NT2/D1 (cell line): ENCODE measurements around the gene PRPF40B.

Experiments used
- DNase-seq: peaks from one replicate; pipeline ENCODE4 v3.0.0-alpha.2; 2011; ENCODE audit warnings: low read depth, low spot score
- H3K27me3 ChIP-seq: 2 replicates; pipeline ENCODE4 v1.6.0; 2011; ENCODE audit warnings: mild to moderate bottlenecking; ENCODE audit not compliant: insufficient read length, insufficient read depth
- H3K36me3 ChIP-seq: 2 replicates; pipeline ENCODE4 v1.6.1; 2011; ENCODE audit warnings: mild to moderate bottlenecking, low read length, mixed read lengths; ENCODE audit not compliant: insufficient read depth, insufficient read length
- H3K4me1 ChIP-seq: 2 replicates; pipeline ENCODE4 v1.5.1; 2011; ENCODE audit not compliant: insufficient read depth, insufficient read length
- H3K4me3 ChIP-seq: 2 replicates; pipeline ENCODE4 v1.5.1; 2011; ENCODE audit warnings: low read depth; ENCODE audit not compliant: insufficient read length
- H3K9ac ChIP-seq: 2 replicates; pipeline ENCODE4 v1.6.0; 2011; ENCODE audit warnings: low read depth; ENCODE audit not compliant: insufficient read length
- H3K9me3 ChIP-seq: 2 replicates; pipeline ENCODE4 v1.5.1; 2011; ENCODE audit warnings: mild to moderate bottlenecking, low read length; ENCODE audit not compliant: insufficient read depth
- SUZ12 ChIP-seq: IDR thresholded peaks from 2 replicates; pipeline ENCODE4 v1.6.1; 2011; ENCODE audit not compliant: insufficient read length, insufficient read depth; ENCODE audit errors: extremely low read depth
- YY1 ChIP-seq: IDR thresholded peaks from 2 replicates; pipeline ENCODE4 v1.6.1; 2011; ENCODE audit not compliant: insufficient read length, insufficient read depth
- ZNF274 ChIP-seq: IDR thresholded peaks from 2 replicates; pipeline ENCODE4 v1.6.1; 2011; ENCODE audit warnings: mild to moderate bottlenecking, low read depth, low read length

Gene PRPF40B

GRCh38 chr12:49647827-49648711 lies 24.7 kb downstream of the PRPF40B start:
- Histone ChIP-seq H3K27me3 (no peaks in the 10 kb centered on the region), H3K4me3 (no peak overlapping the region), H3K36me3 (peaks cover 99% of the 10 kb centered on the region), H3K4me1 (peaks cover 6% of the 10 kb centered on the region), H3K9me3 (no peaks in the 10 kb centered on the region), H3K9ac (no peak overlapping the region)
- TF ChIP-seq YY1 (no peak), ZNF274 (no peak), SUZ12 (no peak)
- no peak for DNase-seq

- H3K4me3 ChIP-seq = no peak overlapping the region
- no peak overlapping the region for H3K9ac ChIP-seq
- peaks cover 6% of the 10 kb centered on the region for H3K4me1 ChIP-seq
- peaks cover 99% of the 10 kb centered on the region for H3K36me3 ChIP-seq
- H3K27me3 ChIP-seq = no peaks in the 10 kb centered on the region
- H3K9me3 ChIP-seq = no peaks in the 10 kb centered on the region
- DNase-seq = no peak
- no peak for TF ChIP-seq SUZ12
- TF ChIP-seq ZNF274 = no peak
- no peak for TF ChIP-seq YY1
Observed at GRCh38 chr12:49648712-49649003, 25.3 kb downstream of the PRPF40B start.

- no peak for DNase-seq
- Histone ChIP-seq H3K9ac (no peak overlapping the region), H3K9me3 (no peaks in the 10 kb centered on the region), H3K36me3 (peaks cover 99% of the 10 kb centered on the region), H3K27me3 (no peaks in the 10 kb centered on the region), H3K4me1 (peaks cover 6% of the 10 kb centered on the region), H3K4me3 (no peak overlapping the region)
- TF ChIP-seq SUZ12 (no peak), YY1 (no peak), ZNF274 (no peak)
Observed at GRCh38 chr12:49649445-49649844, 26.1 kb downstream of the PRPF40B start.

- H3K4me3 ChIP-seq = no peak overlapping the region
- peaks cover 6% of the 10 kb centered on the region for H3K4me1 ChIP-seq
- H3K9ac ChIP-seq = no peak overlapping the region
- H3K9me3 ChIP-seq = no peaks in the 10 kb centered on the region
- no peak for DNase-seq
- peaks cover 99% of the 10 kb centered on the region for H3K36me3 ChIP-seq
- no peak for TF ChIP-seq YY1
- TF ChIP-seq SUZ12 = no peak
- no peak for TF ChIP-seq ZNF274
- H3K27me3 ChIP-seq = no peaks in the 10 kb centered on the region
Observed at GRCh38 chr12:49649892-49650291, 26.5 kb downstream of the PRPF40B start.

- Histone ChIP-seq H3K36me3 (peaks cover 97% of the 10 kb centered on the region), H3K4me1 (peaks cover 6% of the 10 kb centered on the region), H3K27me3 (no peaks in the 10 kb centered on the region), H3K4me3 (no peak overlapping the region), H3K9ac (no peak overlapping the region), H3K9me3 (no peaks in the 10 kb centered on the region)
- no peak for DNase-seq
- TF ChIP-seq YY1 = no peak
- no peak for TF ChIP-seq SUZ12
- TF ChIP-seq ZNF274 = no peak
Observed at GRCh38 chr12:49651855-49652254, 28.5 kb downstream of the PRPF40B start.

GRCh38 chr12:49652921-49653520 lies 29.7 kb downstream of the PRPF40B start:
- Histone ChIP-seq H3K9ac (no peak overlapping the region), H3K27me3 (no peaks in the 10 kb centered on the region), H3K4me3 (no peak overlapping the region), H3K4me1 (peaks cover 3% of the 10 kb centered on the region), H3K9me3 (no peaks in the 10 kb centered on the region), H3K36me3 (peaks cover 97% of the 10 kb centered on the region)
- DNase-seq = no peak
- no peak for TF ChIP-seq YY1
- TF ChIP-seq ZNF274 = no peak
- no peak for TF ChIP-seq SUZ12

- H3K36me3 ChIP-seq = peaks cover 94% of the 10 kb centered on the region
- TF ChIP-seq SUZ12 (no peak), ZNF274 (no peak), YY1 (no peak)
- no peaks in the 10 kb centered on the region for H3K9me3 ChIP-seq
- no peak overlapping the region for H3K9ac ChIP-seq
- H3K4me1 ChIP-seq = peaks cover 3% of the 10 kb centered on the region
- no peaks in the 10 kb centered on the region for H3K27me3 ChIP-seq
- no peak for DNase-seq
- no peak overlapping the region for H3K4me3 ChIP-seq
Observed at GRCh38 chr12:49654715-49655114, 31.4 kb downstream of the PRPF40B start.
